COLO668 (cell line): ENCODE measurements around the gene GRIN3B.
"Not testable (repeated sequence)": the region's sequence is repeated elsewhere in the genome, so short reads cannot be mapped to it uniquely, and the experiment has no call there.

Experiments used
- DNase-seq: peaks from one replicate; lab custom pipeline; 2025; ENCODE audit not compliant: unreplicated experiment; lab: John Stamatoyannopoulos, UW

GRIN3B gene, protein sequence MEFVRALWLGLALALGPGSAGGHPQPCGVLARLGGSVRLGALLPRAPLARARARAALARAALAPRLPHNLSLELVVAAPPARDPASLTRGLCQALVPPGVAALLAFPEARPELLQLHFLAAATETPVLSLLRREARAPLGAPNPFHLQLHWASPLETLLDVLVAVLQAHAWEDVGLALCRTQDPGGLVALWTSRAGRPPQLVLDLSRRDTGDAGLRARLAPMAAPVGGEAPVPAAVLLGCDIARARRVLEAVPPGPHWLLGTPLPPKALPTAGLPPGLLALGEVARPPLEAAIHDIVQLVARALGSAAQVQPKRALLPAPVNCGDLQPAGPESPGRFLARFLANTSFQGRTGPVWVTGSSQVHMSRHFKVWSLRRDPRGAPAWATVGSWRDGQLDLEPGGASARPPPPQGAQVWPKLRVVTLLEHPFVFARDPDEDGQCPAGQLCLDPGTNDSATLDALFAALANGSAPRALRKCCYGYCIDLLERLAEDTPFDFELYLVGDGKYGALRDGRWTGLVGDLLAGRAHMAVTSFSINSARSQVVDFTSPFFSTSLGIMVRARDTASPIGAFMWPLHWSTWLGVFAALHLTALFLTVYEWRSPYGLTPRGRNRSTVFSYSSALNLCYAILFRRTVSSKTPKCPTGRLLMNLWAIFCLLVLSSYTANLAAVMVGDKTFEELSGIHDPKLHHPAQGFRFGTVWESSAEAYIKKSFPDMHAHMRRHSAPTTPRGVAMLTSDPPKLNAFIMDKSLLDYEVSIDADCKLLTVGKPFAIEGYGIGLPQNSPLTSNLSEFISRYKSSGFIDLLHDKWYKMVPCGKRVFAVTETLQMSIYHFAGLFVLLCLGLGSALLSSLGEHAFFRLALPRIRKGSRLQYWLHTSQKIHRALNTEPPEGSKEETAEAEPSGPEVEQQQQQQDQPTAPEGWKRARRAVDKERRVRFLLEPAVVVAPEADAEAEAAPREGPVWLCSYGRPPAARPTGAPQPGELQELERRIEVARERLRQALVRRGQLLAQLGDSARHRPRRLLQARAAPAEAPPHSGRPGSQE

DNA sequence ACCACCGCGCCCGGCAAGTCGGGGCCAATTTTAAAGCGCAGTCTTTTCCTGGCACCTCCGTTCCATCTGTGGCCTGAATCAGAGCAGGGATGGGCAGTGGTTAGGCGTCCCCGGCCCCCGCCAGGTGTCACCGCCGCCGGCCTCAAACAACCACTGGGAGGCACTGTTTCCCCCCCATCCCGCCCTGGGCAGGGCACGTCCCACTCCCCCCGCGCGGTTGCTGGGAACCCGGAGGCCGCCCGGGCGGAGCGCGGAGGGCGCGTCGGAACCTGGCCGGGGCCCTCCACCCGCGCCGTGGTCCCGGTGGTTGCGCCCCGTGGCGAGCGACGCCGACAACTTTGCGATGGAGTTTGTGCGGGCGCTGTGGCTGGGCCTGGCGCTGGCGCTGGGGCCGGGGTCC is at the start of gene GRIN3B:
GRIN3B (plus strand) TSS at position 325 of the 400 bp plus-strand sequence; CDS start at position 344, 19 bp downstream.
- DNase-seq, result peak; percentile 65

- no peak for DNase-seq
These were observed 48.1 kb upstream of the GRIN3B start for GRCh38 chr19:952049-952679.

GRCh38 chr19:952680-953444 is 47.4 kb upstream of the GRIN3B start:
- DNase-seq, result no peak

DNA sequence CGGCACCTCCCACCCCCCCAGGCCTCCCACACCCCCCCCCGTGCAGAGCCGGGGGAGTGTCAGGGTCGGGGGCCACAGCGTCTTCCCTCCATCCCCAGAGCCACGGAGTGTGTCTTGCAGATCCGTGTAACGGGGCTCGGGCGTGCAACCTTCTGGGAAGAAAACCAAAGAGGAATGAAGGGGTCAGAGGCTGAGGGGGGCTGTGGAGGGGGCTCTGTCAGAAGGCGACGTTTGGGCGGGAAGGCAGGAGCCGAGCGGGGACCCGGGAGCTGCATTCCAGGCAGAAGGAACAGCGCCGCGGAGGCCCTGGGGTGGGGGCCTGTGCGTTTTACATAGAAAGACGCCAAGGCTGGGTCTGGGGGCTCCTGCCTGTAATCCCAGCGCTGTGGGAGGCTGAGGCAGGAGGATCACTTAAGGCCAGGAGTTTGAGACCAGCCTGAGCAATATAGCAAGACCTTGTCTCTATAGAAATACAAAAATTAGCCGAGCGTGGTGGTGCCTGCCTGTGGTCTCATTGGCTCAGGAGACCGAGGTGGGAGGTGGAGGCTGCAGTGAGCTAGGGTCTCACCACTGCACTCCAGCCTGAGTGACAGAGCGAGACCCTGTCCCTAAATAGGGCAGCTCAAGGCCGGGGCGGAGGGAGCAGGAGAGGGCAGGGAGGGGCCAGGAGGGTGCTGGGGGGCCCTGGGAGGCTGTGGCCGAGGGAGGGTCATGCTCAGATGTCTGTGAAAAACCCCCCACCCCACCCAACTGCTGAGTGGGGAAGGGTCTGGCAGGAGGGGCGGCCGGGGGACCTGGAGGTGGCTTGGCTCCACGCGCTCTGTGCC is 46.6 kb upstream of the GRIN3B start:
- no peak for DNase-seq

DNA sequence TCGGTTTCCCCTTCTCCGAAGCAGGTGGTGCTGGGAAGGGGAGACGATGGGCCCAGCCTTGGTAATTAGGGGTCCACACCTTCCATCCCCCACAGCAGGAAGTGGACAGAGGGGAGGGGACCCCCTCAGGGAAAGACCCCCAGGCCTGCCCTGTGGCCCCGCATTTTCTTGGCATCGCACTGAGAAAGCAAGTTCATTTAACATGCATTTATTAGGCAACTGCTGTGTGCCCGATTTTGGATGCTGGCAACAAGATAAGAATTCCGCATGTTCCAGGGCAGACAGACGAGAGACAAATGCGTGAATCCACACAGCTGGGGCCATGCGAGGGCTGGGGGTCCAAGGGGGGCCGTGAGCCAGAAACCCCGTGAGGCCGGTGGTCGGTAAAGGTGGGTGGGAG is 45.9 kb upstream of the GRIN3B start:
- DNase-seq, result no peak

DNA sequence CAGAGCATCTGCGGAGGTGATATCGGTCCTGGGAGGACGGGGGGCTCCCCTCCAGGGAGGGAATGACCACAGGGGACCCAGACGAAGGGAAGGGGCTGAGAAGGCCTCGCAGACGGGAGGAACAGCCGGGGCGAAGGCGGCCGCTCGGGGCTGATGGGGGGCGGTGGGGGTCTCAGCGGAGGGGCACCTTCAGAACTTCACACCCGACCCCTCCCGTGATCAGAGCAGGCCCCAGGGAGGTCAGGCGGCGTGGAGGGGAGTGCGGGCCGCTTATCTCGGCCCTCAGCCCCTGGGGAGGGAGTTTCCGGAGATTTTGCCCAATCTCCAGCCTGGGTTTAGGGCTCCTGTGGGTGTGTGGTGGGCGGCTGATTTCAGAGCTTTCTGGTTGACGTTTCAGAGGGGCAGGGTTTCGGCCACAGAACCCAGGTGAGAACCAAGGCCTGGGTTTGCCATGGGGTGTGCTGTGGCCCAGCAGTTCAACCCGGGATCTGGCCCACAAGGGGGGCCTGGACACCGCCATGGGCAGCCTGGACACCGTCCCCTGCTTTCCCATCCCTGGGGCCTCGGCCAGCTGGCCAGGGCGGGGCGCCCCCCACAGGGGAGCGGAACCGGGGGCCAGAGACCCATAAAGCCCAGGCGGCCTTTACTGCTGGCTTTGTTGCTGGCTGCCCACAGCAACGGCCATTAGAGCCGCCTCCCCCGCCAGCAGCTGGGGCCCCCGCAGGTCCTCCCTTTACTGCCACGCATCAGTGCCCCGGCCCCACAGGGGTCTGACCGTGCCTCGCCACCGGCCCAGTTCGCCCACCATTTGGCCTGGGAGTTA is 45.3 kb upstream of the GRIN3B start:
- DNase-seq, result no peak

DNA sequence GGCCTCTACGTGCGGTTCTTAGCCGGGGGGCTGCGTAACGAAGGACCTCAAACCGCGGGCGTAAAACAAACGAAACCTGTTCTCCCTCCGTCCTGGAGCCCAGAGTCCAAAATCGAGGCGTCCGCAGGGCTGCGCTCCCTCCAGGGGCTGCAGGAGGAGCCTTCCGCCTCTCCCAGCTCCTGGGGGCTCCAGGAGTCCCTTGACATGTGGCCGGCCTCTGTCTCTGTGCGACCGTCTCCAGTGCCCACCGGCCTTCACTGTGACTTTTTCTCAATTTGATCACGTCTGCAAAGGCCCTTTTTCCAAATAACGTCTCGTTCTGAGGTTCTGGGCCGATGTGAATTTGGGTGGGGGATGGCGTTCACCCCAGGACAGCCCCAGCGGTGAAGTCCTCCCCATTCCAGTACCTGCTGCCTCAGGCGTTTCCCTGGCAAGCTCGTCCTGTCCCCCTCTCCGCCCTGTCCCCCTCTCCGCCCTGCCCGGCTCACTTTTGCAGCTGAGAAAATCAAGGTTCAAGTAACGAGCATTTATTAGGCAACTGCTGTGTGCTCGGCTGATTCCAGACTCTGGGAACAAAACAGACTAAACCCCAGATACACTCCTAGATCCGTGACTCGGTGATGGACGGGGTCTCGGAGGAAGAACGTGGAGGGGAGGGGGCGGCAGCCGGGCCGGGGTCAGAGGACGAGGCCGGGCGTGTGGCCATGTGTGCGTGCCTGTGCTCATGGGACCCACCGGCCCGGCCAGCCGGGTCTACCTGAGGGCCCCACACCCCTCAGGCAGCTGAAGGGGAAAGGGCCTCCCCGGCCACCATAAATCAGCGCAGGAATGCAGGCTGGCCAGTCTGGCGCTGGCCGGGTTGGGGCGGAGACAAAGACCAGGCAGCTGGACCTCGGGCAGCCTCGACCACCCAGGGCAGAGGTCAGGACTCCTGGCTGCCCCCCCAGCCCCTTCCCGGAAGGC is 44.1 kb upstream of the GRIN3B start:
- no peak for DNase-seq

DNA sequence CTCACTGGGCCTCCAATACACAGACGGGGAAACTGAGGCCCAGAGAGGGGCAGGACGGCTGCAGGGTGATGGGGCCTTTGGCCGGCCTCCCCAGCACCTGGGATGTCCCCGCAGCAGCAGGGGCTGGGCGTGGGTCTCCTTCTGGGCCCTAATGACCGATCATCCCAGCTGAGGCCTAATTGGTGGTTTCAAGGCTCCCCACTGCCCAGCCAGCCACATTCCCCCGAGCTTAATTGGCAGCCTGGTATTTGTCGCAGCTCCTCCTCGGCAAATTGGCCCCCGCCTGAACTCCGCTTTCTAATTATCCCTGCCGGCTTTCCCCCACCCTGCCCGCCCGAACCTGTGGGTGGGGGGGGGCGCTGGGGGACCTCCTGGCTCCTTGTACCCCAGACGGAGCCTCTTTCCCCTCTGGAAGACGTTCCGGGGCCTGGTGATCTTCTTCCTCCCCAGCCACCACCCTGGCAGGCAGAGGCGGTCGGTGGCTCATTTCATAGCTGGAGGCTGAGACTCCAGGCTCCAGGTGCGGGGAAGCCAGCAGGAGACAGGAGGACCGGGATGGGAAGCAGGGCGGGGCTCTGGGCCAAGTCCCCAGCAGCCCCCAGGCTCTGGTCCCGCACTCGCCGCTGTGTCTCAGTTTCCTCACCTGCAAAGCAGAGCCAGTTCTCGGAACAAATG is 43.3 kb upstream of the GRIN3B start:
- no peak for DNase-seq

- not testable (repeated sequence) for DNase-seq
These were observed 42.6 kb upstream of the GRIN3B start for GRCh38 chr19:957578-957977.

- DNase-seq, result no peak
These were observed 41.0 kb upstream of the GRIN3B start for GRCh38 chr19:958967-959855.

DNA sequence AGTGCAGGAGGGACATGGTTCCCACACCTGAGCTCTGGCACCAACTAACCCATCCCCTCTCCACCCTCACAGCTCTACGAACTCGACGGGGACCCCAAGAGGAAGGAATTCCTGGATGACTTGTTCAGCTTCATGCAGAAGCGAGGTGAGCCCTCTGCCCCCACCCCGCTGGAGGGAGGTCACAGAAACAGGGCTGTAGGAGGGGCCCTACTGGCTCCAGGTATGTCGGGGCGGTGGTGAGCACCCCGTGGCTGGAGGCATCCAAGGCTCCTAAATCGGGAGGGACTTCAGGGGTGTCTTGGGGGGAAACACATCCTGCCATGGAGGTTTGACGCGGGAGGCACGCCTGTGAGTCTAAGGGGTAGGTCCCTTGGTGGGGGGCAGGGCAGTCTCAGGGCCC is 40.2 kb upstream of the GRIN3B start:
- no peak for DNase-seq

- no peak for DNase-seq
These were observed 39.6 kb upstream of the GRIN3B start for GRCh38 chr19:960601-960938.

DNA sequence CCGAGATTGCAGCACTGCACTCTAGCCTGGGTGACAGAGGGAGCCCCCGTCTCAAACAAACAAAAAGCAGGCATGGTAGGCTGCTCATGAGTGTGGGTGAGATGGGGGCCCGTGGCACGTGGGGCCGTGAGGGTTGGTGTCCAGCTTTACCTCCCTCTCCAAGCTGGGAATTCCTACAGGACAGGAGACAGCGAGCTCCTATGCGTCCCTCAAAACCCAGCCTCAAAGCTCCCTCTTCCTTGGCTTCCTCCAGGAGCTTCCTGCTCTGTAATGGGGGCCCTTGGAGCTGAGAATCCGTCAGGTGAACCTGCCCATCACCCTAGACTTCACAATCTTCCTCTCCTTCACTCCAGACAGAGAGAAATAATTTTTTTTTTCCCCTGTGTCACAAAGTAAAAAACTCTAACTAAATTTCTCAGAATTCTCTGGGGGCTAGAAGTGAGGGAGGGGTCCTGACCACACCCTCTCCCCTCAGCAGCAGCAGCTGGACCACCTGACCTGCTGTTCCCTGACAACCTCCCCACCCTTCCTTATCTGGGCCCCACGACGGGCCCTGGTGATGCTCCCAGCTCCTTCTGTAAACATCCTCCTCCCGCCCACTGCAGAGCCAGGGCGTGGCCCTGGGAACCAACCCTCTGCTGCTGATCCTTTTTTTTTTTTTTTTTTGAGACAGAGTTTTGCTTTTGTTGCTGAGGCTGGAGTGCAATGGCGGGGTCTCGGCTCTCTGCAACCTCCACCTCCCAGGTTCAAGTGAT is 38.2 kb upstream of the GRIN3B start:
- DNase-seq, result no peak

- DNase-seq, result no peak
These were observed 37.4 kb upstream of the GRIN3B start for GRCh38 chr19:962683-963400.

GRCh38 chr19:963486-963951 is 36.7 kb upstream of the GRIN3B start:
- no peak for DNase-seq
